LNCaP clone FGC (cell line): ENCODE results near the gene PRDM4.

ENCODE experiments used
- DNase-seq: peaks from one replicate; pipeline ENCODE4 v3.0.0-alpha.2; 2011; ENCODE audit warnings: low read depth
- H3K4me3 ChIP-seq: 2 replicates; pipeline ENCODE4 v1.5.1; 2011; ENCODE audit warnings: mild to moderate bottlenecking, low read depth, low read length, control low read depth
- CTCF ChIP-seq: IDR thresholded peaks from 2 replicates; pipeline ENCODE4 v1.5.1; 2012; ENCODE audit warnings: mild to moderate bottlenecking; ENCODE audit not compliant: control insufficient read depth, insufficient read depth; ENCODE audit errors: extremely low read depth

The PRDM4 gene

DNA sequence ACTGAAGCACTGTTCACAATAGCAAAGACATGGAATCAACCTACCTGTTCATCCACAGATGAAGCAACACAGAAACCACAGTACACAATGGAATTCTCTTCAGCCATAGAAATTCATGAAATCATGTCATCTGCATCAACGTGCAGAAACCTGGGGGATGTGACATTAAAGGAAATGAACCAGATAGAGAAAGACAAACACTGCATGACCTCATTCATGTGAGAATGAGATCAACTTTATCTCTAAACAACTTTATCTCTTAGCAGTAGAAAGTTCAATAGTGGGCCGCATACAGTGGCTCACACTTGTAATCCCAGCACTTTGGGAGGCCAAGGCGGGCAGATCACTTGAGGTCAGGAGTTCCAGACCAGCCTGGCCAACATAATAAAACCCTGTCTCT, 33.5 kb upstream of the PRDM4 start:
- DNase-seq: no peak
- H3K4me3 ChIP-seq: no peak overlapping the region
- no peak for TF ChIP-seq CTCF

- H3K4me3 ChIP-seq: no peak overlapping the region
These were observed 30.6 kb upstream of the PRDM4 start for GRCh38 chr12:107791465-107792089.

DNA sequence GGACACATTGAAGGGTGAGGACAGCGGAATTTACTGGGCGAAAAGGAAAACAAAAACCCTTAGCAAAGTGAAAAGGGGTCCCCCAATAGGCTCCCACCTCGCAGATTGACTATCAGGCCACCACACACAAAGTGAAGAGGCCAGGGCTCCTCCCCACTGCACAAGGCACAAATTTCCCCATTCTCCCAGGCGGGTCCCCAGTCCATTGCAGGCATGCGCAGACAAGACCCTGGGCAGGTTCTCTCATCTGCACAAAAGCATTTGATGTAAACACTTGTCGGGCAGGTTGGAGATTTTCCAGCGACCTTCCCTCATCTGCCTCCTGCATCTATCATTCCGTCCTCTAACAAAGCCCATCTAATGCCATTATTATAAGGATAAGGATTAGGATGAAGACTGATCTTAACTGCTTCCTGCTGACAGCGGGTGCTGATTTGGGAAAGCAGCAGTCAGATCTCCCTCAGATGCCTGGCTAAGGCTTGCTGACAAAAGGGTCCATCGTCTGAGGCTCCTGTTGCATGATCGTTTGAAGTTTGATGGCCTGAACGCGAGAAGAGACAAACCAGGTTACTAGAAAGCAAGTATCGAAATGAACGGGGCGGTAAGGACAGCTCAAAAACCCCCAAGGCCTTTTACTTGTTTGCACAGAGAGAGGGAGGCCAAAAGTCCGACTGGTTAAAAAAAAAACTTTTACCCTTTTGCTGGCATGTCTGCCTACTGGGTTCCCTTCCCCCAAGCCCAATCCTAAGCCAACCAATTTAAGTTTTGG, 27.9 kb upstream of the PRDM4 start:
- no peak overlapping the region for H3K4me3 ChIP-seq
- TF ChIP-seq CTCF: no peak
- DNase-seq: no peak

More at GRCh38 chr12:107791465-107792089, 30.6 kb upstream of the PRDM4 start:
- DNase-seq: no peak
- no peak for TF ChIP-seq CTCF

GRCh38 chr12:107788281-107788680, 27.3 kb upstream of the PRDM4 start:
- no peak for TF ChIP-seq CTCF
- DNase-seq: no peak
- H3K4me3 ChIP-seq: no peak overlapping the region

DNA sequence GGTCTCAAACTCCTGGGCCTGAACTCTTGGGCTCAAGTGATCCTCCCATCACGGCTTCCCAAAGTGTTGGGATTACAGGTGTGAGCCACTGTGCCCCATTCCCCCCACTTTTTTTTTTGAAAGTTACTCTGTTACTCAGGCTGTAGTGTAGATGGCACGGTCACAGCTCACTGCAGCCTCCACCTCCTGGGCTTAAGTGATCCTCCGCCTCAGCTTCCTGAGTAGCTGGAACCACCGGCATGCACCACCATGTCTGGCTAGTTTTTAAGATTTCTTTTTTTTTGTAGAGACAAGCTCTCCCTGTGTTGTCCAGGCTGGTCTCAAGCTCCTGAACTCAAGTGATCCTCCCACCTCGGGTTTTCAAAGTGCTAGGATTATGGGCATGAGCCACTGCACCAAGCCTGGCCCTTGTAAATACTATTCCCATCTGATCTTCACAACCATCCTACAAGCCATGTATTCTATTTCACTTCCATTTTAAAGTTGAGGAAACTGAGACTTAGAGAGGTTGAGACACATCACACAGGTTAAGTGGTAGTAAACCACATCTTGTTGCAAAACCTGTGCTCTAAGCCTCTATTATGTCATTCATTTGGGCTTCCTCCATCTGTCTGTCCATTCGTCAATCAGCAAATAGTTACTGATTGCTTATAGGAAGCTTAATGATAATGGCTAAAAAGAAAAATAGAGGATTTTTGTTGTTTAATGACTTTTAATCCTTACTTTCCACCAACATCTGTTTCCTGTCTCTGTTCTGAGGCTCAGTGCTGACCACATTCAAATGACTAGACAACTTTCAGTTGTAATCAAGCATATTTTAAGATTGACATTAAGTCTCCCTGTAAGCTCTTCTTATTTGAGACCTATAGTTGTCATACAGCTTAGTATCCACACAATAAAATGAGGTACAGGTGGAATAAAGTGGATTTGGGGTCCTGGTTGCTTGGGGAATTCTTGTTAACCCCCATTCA, 22.8 kb upstream of the PRDM4 start:
- H3K4me3 ChIP-seq: no peak overlapping the region
- no peak for TF ChIP-seq CTCF
- DNase-seq: no peak

DNA sequence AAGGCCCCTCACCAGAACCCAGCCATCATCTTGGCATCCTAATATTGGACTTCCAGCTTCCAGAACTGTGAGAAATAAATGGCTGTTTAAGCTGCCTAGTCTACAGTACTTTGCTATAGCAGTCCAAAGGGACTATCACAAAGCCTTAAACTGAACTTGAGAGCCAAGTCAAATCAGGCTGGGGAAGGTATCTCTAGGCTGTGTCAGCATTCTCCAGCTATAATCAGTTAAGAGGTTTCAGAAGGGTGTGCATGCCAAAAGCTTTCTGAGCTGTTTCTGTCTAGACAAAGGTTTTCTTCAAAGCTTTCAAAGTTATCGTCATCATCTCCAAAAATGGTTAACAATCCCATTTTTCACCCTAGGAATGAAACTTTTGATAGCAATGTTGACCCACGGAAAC, 21.1 kb upstream of the PRDM4 start:
- DNase-seq: no peak
- no peak for TF ChIP-seq CTCF
- no peak overlapping the region for H3K4me3 ChIP-seq
